Ovary (tissue), 9 donors: ENCODE data around the gene GSTM1. TPM values are rescaled to one million over a fixed set of nuclear protein-coding genes. Genes with fewer than 3 reads are reported as not detected.
A peak's percentile ranks its signal among the peaks of the same experiment; 100 is the strongest.
"Not testable (repeated sequence)": the region's sequence is repeated elsewhere in the genome, so short reads cannot be mapped to it uniquely, and the experiment has no call there.

ENCODE experiments used
- DNase-seq, 5 donors: peaks; one replicate each; pipeline ENCODE4 v3.0.0-alpha.2; 2019 to 2020
- H3K27ac ChIP-seq, 2 donors: fragments of 200-600 bp; one replicate each; pipeline versions ENCODE4 v1.5.1 to v1.8.0; 2019 to 2022
- H3K27me3 ChIP-seq: fragments of 200-600 bp; one replicate; pipeline ENCODE4 v1.8.0; 2022
- H3K36me3 ChIP-seq: fragments of 200-600 bp; sonication (generic); one replicate; pipeline ENCODE4 v1.5.1; 2019
- H3K4me1 ChIP-seq: one replicate; pipeline ENCODE4 v1.8.1; 2013; ENCODE audit warnings: mild to moderate bottlenecking, moderate library complexity; ENCODE audit not compliant: insufficient read depth
- H3K4me3 ChIP-seq: fragments of 200-600 bp; sonication (generic); one replicate; pipeline ENCODE4 v1.5.1; 2017
- H3K9me3 ChIP-seq, 2 donors: fragments of 200-600 bp in 1 of 2; sonication (generic) in 1 of 2; one replicate each; pipeline versions ENCODE4 v1.5.1 to v1.8.1; 2013 to 2019; ENCODE audit warnings: mild to moderate bottlenecking in 1 of 2, moderate library complexity in 1 of 2
- CTCF ChIP-seq, 3 donors: fragments of 450-650 bp in 2 of 3; fragments of 200-600 bp in 1 of 3; IDR thresholded peaks; one replicate each; pipeline versions ENCODE4 v1.5.1 to v1.8.0; 2016 to 2022; ENCODE audit warnings: antibody characterized with exemption in 3 of 3, mild to moderate bottlenecking in 1 of 3
- EP300 ChIP-seq: sonication (generic); formaldehyde crosslinking; IDR thresholded peaks from one replicate; pipeline ENCODE4 v1.6.1; 2017; ENCODE audit warnings: antibody characterized with exemption
- POLR2A ChIP-seq: fragments of 450-650 bp; IDR thresholded peaks from one replicate; pipeline ENCODE4 v1.6.1; 2017; ENCODE audit warnings: antibody characterized with exemption, mild to moderate bottlenecking, moderate library complexity
- WGBS, 3 donors: extraction: QIAGEN DNeasy Blood & Tissue Kit in 1 of 3; methylation state at CpG; one replicate each; pipeline versions ENCODE4 v1.1.5 to v1.1.7; 2013 to 2017; 5-methylcytosine and 5-hydroxymethylcytosine counted together
- intact Hi-C, 4 donors: fragments of 100-400 bp; cut with DNase I; formaldehyde crosslinking; loops; one replicate each; pipeline versions ENCODE4 v1.11.0 to v1.15.1; 2022 to 2023
- polyA plus RNA-seq, 2 donors: library from polyadenylated mRNA; stranded (reverse); fragments of 200-250 nt in 1 of 2; fragments of 350-450 nt in 1 of 2; fragmentation: Illumina TruSeq in 1 of 2; extraction: RNeasy Lipid Tissue Mini Kit (QIAGEN cat#74804) in 1 of 2; gene quantifications; one replicate each; pipeline ENCODE4 v1.2.3, GENCODE V29; 2013 to 2014
- total RNA-seq, 7 donors: library from RNA; depleted of rRNA in 2 of 7; stranded (reverse); fragments of >200 nt in 2 of 7; fragmentation: NEBNext Ultra II Directional in 3 of 7; extraction: Animal tissue kit (Norgen Biotek cat#: 25700) in 3 of 7; gene quantifications; one replicate each; pipeline versions ENCODE4 v1.1.0 to v1.2.4, GENCODE V29; 2016 to 2023
- donor health status: DM: no; HTN: no; CAD: no; lungs with moderate emphysema.
- donor health status: DM: no; HTN: no; CAD: no.
- donor health status: Bipolar disorder and iron deficiency.
- donor health status: DM: yes; HTN: yes; CAD: no.
- donor health status: DM: no; HTN: no; CAD: no.
- donor health status: DM: yes; HTN: yes; CAD: no.

The GSTM1 gene
- total and polyA plus RNA-seq, 9 donors: 0.32 to 482 (median 181) TPM; not detected in 3

GRCh38 chr1:109689844-109690405 lies 2.3 kb downstream of the GSTM1 start:
- H3K4me1 ChIP-seq: peaks cover 2% of the 10 kb centered on the region
- no peak overlapping the region for H3K4me3 ChIP-seq
- no peaks in the 10 kb centered on the region for H3K27me3 ChIP-seq
- WGBS, 3 donors: 27 to 33% methylated on average over 6 of the region's 6 CpGs; no CpG with 5 or more reads in 1 of the 3 donors
- no peak for TF ChIP-seq EP300
- no peak for TF ChIP-seq CTCF (IDR thresholded peaks at IDR 0.05)
- TF ChIP-seq POLR2A: no peak
- DNase-seq: peak in 1 of 5 donors; percentile 51
- H3K27ac ChIP-seq: peak overlapping the region in 1 of 2 donors; percentile 88
- H3K36me3 ChIP-seq: no peaks in the 10 kb centered on the region
- intact Hi-C loops: no loop called here
- H3K9me3 ChIP-seq: no peaks in the 10 kb centered on the region

DNA sequence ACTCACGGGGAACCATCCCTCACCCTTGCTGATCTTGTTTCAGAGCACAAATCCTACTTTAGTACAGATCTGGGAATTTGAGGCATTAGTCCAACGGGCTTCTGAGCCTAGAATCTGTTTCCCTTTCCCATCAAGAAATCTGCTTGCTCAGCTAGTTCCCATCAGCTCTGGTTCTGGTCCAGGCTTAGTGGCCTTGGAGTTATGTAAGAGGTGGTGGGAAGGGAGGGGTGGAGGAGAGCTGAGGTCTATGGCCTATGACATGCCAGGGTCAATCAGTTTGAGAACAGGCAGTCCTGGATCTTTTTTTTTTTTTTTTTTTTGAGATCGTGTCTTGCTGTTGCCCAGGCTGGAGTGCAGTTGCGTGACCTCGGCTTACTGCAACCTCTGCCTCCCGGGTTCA lies 4.1 kb downstream of the GSTM1 start:
- peak in 3 of 5 donors; percentile 71 to 88 (median 85) for DNase-seq
- Histone ChIP-seq H3K36me3 (no peaks in the 10 kb centered on the region), H3K4me1 (peaks cover 2% of the 10 kb centered on the region), H3K4me3 (no peak overlapping the region), H3K9me3 (no peaks in the 10 kb centered on the region), H3K27me3 (no peaks in the 10 kb centered on the region), H3K27ac (peak overlapping the region in 1 of 2 donors; percentile 88)
- TF ChIP-seq POLR2A (no peak), EP300 (no peak), CTCF (IDR thresholded peaks at IDR 0.05) (no peak)
- WGBS, 3 donors: 13 to 14% methylated on average over 6 of the region's 6 CpGs; no CpG with 5 or more reads in 1 of the 3 donors
- intact Hi-C loops: no loop called here

GRCh38 chr1:109694400-109694799 lies 6.8 kb downstream of the GSTM1 start:
- H3K36me3 ChIP-seq, H3K9me3 ChIP-seq, H3K27ac ChIP-seq, intact Hi-C loops, H3K4me3 ChIP-seq, H3K4me1 ChIP-seq, DNase-seq, H3K27me3 ChIP-seq: not testable (repeated sequence)
- WGBS, 3 donors: 91 to 94% methylated on average over 5 of the region's 5 CpGs; no CpG with 5 or more reads in 1 of the 3 donors

GRCh38 chr1:109695138-109695537 lies 7.5 kb downstream of the GSTM1 start:
- H3K36me3 ChIP-seq, H3K9me3 ChIP-seq, H3K4me3 ChIP-seq, H3K4me1 ChIP-seq, H3K27ac ChIP-seq, DNase-seq, H3K27me3 ChIP-seq, intact Hi-C loops: not testable (repeated sequence)
- WGBS, 3 donors: 72 to 74% methylated on average over 3 of the region's 3 CpGs; no CpG with 5 or more reads in 1 of the 3 donors

- intact Hi-C loops: no loop called here
- no peak for DNase-seq
Measured at GRCh38 chr1:109697066-109697465, 9.4 kb downstream of the GSTM1 start.

DNA sequence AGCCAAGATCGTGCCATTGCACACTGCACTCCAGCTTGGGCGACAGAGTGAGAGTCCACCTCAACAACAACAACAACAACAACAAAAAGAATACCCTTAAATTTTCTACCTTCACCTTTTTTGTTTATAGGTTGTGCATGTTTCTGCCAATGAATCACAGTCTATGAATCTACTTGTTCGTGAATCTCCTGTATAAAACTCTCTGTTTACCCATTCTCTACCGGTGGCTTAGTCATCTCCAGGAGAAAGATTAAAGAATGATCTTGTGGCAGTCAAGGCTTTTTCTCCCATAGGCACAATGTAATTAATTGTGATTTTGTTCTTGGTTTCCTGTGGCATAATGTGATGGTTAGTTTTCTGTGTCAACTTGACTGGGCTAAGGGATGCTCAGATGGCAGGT lies 10.2 kb downstream of the GSTM1 start:
- H3K4me3 ChIP-seq, H3K4me1 ChIP-seq, H3K36me3 ChIP-seq, DNase-seq, H3K27ac ChIP-seq, H3K27me3 ChIP-seq, intact Hi-C loops, H3K9me3 ChIP-seq: not testable (repeated sequence)
- 82 to 84% methylated on average over 4 of the region's 4 CpGs; no CpG with 5 or more reads in 1 of the 3 donors for WGBS, 3 donors

More at GRCh38 chr1:109697066-109697465, 9.4 kb downstream of the GSTM1 start:
- no peaks in the 10 kb centered on the region for H3K4me1 ChIP-seq
- WGBS, 3 donors: 92 to 93% methylated on average over 4 of the region's 4 CpGs; no CpG with 5 or more reads in 1 of the 3 donors
- H3K9me3 ChIP-seq: no peaks in the 10 kb centered on the region
- H3K4me3 ChIP-seq: no peak overlapping the region
- TF ChIP-seq POLR2A: no peak
- H3K36me3 ChIP-seq: no peaks in the 10 kb centered on the region
- no peaks in the 10 kb centered on the region for H3K27me3 ChIP-seq
- H3K27ac ChIP-seq: no peak overlapping the region

- H3K36me3 ChIP-seq, DNase-seq, H3K27ac ChIP-seq, H3K4me1 ChIP-seq, H3K27me3 ChIP-seq, intact Hi-C loops, H3K4me3 ChIP-seq, H3K9me3 ChIP-seq: not testable (repeated sequence)
- WGBS, 3 donors: 95 to 99% (median 97%) methylated on average over 3 of the region's 3 CpGs
Measured at GRCh38 chr1:109702940-109703339, 15.3 kb downstream of the GSTM1 start.
